Central memory CD8-positive, alpha-beta T cell (primary cell): Measurements from ENCODE around the gene WDR46.

Experiments
- ATAC-seq: fragments of 150-1000 bp; cut with Tn5 transposase; replicated peaks from 2 replicates; pipeline ENCODE4 v1.10.0; 2022; ENCODE audit warnings: mild to moderate bottlenecking, moderate FRiP score, moderate number of reproducible peaks; ENCODE audit not compliant: poor library complexity, severe bottlenecking; ENCODE audit errors: extremely low read depth
- DNase-seq, 2 donors: peaks; one replicate each; pipeline ENCODE4 v3.0.0; 2021; ENCODE audit warnings: low spot score in 2 of 2
- H3K27ac Mint-ChIP-seq: one replicate; pipeline ENCODE4 v1.8.0; 2022; ENCODE audit warnings: low read depth, mild to moderate bottlenecking, moderate library complexity, mixed read lengths
- H3K27me3 Mint-ChIP-seq: one replicate; pipeline ENCODE4 v1.8.0; 2022; ENCODE audit warnings: mixed read lengths
- H3K36me3 Mint-ChIP-seq: one replicate; pipeline ENCODE4 v1.8.0; 2022; ENCODE audit warnings: mild to moderate bottlenecking, moderate library complexity, mixed read lengths; ENCODE audit not compliant: insufficient read depth
- H3K4me1 Mint-ChIP-seq: one replicate; pipeline ENCODE4 v1.8.0; 2022; ENCODE audit warnings: mixed read lengths
- H3K4me3 Mint-ChIP-seq: one replicate; pipeline ENCODE4 v1.8.0; 2022; ENCODE audit warnings: mild to moderate bottlenecking, moderate library complexity, mixed read lengths
- H3K9me3 Mint-ChIP-seq: one replicate; pipeline ENCODE4 v1.8.0; 2022; ENCODE audit warnings: mixed read lengths

Gene WDR46

DNA sequence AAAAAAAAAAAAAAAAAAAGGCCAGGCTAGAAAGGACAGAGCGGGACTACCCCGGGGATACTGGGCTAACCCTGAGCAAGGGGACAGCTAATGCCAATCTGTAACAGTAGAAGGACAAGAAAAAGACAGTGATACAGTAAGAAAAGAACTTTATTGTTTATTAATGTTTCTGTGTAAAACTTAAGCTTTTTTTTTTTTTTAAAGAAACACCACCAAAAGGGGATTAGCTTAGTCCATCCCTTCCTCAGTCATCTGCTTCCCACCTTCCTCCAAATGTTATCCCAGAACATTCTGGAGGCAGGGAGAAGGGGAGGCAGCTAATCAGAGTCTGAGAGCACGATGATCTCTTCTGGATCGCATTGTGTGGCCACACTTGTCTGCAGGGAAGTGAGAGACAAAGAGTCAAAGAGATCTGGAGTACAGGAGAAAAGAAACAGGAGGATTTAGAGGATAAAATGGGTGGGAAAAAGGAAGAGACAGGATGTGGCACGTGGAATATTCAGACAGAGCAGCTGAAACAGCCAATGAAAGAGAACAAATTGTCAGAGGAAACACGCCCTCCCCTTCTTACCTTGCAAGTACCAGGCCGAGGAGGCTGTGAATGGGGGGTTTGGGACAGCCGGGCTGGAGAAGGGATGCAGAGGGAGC lies 29.5 kb upstream of the WDR46 start:
- no peak for DNase-seq
- H3K36me3 Mint-ChIP-seq: peaks cover 56% of the 10 kb centered on the region

DNA sequence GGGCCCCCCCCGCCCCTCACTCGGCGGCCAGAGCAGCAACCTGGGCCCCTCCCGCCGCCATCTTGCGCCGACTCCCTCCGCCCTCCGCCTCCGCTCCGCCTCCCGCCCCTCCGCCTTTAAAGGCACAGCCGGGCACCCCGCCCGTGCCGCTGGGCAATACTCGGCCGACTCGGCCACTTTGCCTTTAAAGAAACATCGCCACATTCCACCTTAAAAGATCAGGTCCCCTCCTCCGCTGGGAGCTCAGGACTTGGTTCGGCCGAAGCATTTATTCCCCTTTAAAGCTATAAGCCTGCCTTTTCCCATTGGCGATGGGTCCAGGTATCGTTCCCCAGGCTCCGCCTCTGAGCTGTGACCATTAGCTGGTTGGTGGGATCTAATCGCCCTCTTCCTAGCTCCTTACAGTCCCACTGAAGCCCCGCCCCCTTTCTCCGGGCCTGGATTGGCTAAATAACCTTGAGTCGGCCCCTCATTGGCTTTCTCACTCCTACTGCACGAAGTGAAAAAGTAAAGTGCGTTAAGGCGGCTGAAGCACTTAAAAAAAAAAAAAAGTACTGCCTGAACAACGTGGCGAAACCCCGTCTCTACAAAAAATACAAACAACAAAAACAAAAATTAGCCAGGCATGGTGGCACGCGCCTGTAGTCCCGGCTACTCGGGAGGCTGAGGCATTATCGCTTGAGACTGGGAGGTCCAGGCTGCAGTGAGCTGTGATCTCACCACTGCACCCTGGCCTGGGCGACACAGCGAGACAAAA lies 28.8 kb upstream of the WDR46 start, which contains the start of gene ZBTB22:
Gene ZBTB22 (minus strand): TSS at position 76 of the 757 bp plus-strand sequence. CDS start 828 bp downstream, outside the sequence.
- H3K27me3 Mint-ChIP-seq: no peaks in the 10 kb centered on the region
- peak within 1 kb of the TSS; percentile 95 for H3K4me3 Mint-ChIP-seq
- H3K36me3 Mint-ChIP-seq: peaks cover 55% of the 10 kb centered on the region
- no peaks in the 10 kb centered on the region for H3K9me3 Mint-ChIP-seq
- peak within 1 kb of the TSS; percentile 100 for H3K27ac Mint-ChIP-seq
- DNase-seq (peak; percentile 89 to 94), ATAC-seq (peak; percentile 50)
- H3K4me1 Mint-ChIP-seq: peaks cover 82% of the 10 kb centered on the region

More for the DNA sequence above, 29.5 kb upstream of the WDR46 start:
- Mint-ChIP-seq H3K4me3 (peak overlapping the region; percentile 95), H3K4me1 (peaks cover 85% of the 10 kb centered on the region), H3K27ac (peak overlapping the region; percentile 96), H3K27me3 (no peaks in the 10 kb centered on the region), H3K9me3 (no peaks in the 10 kb centered on the region)
- no peak for ATAC-seq

DNA sequence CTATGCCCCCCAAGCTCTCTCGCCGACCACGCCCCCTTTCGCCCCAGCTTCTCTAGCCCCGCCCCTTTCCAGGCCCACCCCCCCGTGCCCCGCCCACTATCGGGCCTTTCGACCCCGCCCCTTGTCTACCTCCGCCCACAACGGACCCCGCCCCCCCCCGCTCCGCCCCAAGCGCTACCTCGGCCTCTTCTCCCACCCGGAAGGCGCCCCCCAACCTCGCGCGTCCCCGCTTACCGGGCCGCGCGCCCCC lies 28.3 kb upstream of the WDR46 start:
- DNase-seq (no peak), ATAC-seq (no peak)
- no peaks in the 10 kb centered on the region for H3K27me3 Mint-ChIP-seq
- H3K27ac Mint-ChIP-seq: peak overlapping the region; percentile 96
- no peaks in the 10 kb centered on the region for H3K9me3 Mint-ChIP-seq
- H3K4me3 Mint-ChIP-seq: peak overlapping the region; percentile 95
- H3K4me1 Mint-ChIP-seq: peaks cover 83% of the 10 kb centered on the region
- H3K36me3 Mint-ChIP-seq: peaks cover 56% of the 10 kb centered on the region

DNA sequence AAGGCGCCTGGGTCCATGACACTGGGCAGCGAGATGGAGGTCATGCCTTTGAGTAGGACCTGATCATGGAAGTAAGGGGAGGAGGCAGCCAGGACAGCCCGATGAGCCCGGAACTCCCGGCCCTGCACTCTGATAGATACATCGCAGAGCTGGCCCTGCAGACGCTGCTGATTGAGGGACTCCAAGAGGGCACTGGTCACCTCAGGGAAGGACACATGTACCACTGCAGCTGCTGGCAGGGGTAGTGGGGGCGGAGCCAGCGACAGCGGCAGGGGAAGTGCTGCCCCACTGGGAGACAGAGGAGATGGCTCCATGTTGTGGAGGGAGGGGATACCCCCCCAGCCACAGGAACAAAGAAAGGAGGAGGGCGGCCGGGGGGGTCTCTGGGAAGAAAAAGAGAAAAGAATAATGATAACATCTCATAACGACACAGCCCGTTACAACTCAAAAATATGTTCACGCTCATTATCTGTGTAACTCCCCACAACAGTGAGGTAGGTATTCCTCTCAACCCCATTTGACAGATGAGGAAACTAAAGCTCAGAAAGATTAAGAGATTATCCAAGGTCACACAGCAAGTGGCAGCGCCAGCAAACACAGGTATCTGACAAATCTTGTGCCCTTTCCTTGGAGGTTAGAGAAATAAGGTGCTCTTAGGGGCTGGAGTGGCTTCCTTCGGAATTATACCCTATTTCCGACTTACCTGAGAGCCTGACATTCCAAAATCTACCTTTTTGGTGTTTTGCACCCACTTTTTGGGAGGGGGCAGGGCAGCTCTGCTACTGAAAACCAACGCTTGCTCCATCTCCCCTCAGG lies 27.8 kb upstream of the WDR46 start:
- Mint-ChIP-seq H3K36me3 (peaks cover 56% of the 10 kb centered on the region), H3K4me1 (peaks cover 83% of the 10 kb centered on the region), H3K27ac (peak overlapping the region; percentile 100), H3K9me3 (no peaks in the 10 kb centered on the region), H3K27me3 (no peaks in the 10 kb centered on the region), H3K4me3 (peak overlapping the region; percentile 95)
- ATAC-seq: no peak
- no peak for DNase-seq

DNA sequence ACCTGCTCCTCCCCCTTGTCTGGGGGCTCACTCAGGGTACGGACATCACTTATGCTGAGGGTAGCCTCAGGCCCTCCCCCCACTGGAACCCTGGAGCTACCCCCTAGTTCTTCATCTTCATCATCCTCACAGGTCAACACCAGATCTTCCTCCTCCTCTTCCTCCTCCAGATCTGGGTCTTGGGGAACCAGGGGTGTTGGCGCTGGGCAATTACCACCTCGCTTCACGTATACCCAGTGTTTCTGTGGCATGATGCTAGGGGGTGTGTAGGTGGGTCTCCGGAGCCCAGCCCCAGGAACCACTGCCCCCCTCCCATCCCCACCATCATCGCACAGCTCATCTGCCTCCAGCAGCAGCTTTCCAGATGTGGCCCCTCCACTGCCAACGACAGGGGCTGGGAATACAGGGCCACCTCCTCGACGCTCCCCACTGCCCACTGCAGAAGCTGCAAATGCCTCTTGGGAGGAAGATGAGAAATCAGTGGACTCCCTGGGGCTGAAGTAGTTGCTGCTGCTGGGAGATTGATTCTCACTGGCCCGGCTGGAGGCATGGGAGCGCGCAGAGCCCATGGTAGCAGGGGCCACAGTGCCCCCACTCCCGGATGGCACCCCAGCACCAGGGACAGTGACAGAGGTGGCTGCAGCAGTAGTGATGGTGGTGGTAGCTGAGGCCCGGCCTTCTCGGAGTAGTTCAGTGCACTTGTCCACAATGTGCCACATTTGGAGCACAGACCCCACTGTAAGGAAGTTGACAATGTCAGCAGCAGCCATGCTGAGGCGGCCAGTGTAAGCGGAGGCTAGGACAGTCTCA lies 27.0 kb upstream of the WDR46 start:
- peak overlapping the region; percentile 100 for H3K27ac Mint-ChIP-seq
- H3K4me1 Mint-ChIP-seq: peaks cover 78% of the 10 kb centered on the region
- ATAC-seq (no peak), DNase-seq (no peak)
- peaks cover 57% of the 10 kb centered on the region for H3K36me3 Mint-ChIP-seq
- no peaks in the 10 kb centered on the region for H3K27me3 Mint-ChIP-seq
- H3K9me3 Mint-ChIP-seq: no peaks in the 10 kb centered on the region
- peak overlapping the region; percentile 95 for H3K4me3 Mint-ChIP-seq

DNA sequence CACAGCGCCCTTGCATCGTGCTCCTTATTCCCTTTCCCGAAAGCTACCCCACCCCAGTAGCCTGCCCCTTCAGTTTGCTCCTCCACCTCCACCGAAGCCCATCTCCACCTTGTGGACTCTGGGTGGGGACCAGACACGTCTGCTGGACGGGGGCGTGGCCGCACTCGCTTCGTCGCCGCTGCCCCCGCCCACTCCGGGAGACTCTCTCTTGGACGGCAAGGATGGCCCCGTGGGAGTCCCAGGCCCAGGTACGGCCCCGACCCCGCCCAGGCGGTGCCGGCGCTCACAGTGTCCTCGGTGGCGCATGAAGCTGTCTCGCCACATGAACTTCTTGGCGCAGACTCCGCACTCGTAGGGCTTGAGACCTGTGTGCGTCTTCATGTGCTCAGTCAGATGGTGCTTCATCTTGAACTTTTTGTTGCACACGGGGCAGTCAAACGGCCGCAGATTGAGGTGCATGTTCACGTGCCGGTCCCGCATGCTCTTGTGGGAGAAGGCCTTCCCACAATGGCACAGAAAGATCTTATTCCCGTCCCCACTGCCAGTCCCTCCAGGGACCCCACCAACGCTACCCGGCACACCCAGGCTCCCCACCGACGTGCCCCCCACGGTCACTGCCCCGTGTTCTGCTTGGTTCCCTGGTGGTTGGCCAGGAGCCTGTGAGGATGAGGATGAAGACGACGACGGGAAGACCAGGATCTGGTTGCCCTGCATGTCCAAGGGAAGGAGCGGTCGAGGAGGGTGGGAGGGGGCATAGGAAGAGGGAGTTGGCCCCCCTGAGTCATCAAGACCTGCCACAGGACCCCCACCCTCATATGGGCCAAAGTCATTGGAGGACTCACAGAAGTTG lies 26.1 kb upstream of the WDR46 start:
- Mint-ChIP-seq H3K9me3 (no peaks in the 10 kb centered on the region), H3K27me3 (no peaks in the 10 kb centered on the region), H3K4me3 (peak overlapping the region; percentile 95), H3K27ac (peak overlapping the region; percentile 100), H3K4me1 (peaks cover 70% of the 10 kb centered on the region), H3K36me3 (peaks cover 58% of the 10 kb centered on the region)
- ATAC-seq: no peak
- no peak for DNase-seq

DNA sequence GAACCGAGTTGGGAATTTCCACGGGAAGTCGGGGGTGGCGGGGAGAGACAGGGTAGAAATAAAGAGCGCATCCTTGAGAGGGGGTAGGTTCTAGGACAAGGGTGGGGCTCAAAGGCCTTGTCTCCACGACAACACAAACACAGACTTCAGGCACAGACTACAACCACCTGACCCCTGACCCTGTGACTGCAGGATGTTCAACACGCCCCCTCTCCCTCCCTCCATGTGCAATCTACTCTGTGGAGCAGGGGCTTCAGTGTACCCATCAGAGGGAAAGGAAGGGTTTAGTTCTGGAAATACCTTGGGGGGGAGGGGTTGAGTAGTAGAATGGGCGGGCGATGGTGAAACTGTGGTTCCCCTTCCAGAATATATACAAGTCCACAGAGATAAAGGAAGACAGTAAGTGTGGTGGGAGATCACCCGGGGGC lies 25.5 kb upstream of the WDR46 start:
- peak overlapping the region; percentile 95 for H3K4me3 Mint-ChIP-seq
- H3K27me3 Mint-ChIP-seq: no peaks in the 10 kb centered on the region
- H3K9me3 Mint-ChIP-seq: no peaks in the 10 kb centered on the region
- ATAC-seq (peak; percentile 52), DNase-seq (peak; percentile 43 to 66)
- H3K27ac Mint-ChIP-seq: peak overlapping the region; percentile 100
- peaks cover 62% of the 10 kb centered on the region for H3K36me3 Mint-ChIP-seq
- H3K4me1 Mint-ChIP-seq: peaks cover 63% of the 10 kb centered on the region

DNA sequence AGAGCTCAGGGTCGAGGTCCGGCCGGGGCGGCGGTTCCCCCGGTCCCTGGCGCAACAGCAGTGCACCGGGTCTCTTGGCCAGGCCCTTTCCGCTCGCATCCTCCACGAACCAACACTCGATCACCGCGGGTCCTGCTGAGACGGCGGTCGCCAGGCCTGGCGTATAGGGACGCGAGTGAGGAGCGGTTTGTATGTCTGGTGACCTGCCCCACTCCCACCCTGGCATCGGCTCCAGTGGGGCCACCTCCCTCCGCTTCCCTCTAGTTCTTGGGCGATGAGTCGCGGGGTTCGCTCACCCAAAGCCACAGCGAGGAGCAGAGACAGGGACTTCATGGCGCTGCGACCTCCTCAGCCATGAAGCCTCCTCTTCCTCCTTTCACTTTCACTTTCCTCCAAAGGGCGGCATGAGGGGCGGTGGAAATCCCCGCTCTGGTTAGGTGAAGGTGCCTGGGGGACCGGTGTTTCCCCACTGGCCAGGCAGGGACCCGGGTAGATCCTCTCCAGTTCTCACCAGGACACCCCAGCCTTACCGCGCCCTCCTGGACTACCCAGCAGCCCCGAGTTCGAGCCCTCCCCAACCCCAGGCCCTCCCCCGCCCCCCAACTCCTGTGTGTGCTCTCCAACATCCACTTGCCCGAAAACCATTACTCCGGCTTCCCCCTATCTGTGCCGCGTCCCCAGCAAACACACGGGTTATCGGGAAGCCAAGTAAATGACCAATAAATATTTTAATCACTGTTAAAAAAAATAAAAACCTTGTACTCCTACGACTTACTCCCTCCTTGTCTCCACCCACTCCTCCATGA lies 24.9 kb upstream of the WDR46 start, which contains the start of gene TAPBP:
Gene TAPBP (minus strand): TSS at position 370 of the 806 bp plus-strand sequence. CDS start 37 bp downstream, at position 333.
- Mint-ChIP-seq H3K4me3 (peak within 1 kb of the TSS; percentile 95), H3K36me3 (peaks cover 61% of the 10 kb centered on the region), H3K9me3 (no peaks in the 10 kb centered on the region), H3K27ac (peak within 1 kb of the TSS; percentile 100), H3K27me3 (no peaks in the 10 kb centered on the region), H3K4me1 (peaks cover 57% of the 10 kb centered on the region)
- DNase-seq: peak; percentile 68 to 87
- ATAC-seq: peak; percentile 71

DNA sequence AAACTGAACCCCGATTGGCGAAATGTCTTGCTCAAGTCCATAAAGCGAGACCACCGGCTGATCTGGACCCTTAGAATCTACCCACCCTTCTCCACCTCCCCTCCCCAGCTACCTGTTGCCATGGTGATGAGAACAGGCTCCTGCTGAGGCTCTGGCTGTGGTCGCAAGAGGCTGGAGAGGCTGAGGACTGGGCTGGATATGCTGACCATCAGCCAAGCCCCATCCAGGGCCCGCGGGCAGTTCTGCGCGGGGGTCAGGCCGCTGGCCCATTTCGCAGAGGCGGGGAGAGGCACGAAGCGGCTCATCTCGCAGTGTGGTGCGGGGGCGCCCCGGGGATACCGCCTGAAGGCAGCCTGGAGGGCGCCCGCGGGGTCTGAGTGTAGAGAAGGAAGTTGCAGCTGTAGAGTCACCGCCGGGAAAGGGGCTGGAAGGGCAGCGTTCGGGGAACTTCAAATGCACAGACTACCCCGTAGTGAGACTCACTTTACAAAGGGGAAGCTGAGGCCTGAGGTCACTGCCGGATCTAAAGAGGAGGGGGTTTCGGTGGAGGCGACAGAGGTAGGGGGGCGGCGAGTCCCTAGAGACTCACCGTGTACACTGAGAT lies 24.2 kb upstream of the WDR46 start:
- DNase-seq: no peak
- peak overlapping the region; percentile 100 for H3K27ac Mint-ChIP-seq

DNA sequence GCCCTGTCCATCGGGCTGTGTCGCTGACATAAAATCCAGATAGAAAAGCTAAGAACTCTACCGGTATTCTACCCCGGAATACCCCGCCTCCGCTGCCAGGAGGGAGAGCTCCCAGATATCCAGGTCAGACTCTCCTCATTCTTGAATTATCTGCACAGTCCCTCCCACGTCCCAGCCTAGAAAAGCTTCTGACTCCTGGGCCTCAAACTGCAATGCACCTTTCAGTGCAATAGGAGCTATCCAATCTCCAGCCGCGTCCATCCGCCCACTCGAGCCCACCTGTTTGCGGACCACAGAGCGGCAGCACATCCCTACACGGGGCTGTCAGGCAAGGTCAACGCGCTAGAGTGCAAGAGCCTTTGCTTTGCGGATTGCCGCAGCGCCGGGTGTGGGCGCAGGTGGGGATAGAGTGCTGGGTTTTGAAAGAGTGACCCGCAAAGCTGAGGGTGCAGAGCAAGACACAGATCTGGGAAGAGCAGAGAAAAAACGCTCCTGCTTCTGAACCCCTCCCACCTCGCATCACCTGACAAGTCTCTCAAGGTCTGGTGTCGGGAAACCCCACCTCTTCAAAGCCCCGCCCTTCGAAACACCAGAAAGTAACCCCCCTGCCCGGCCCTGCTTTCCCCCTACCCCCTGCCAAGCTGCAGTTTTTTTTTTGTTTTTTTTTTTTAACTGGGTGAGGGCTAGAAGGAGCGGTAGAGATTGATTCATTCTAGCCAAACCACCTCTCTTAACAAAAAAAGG lies 23.5 kb upstream of the WDR46 start:
- Mint-ChIP-seq H3K27ac (peak overlapping the region; percentile 100), H3K27me3 (no peaks in the 10 kb centered on the region), H3K4me3 (peak overlapping the region; percentile 95), H3K4me1 (peaks cover 51% of the 10 kb centered on the region), H3K9me3 (no peaks in the 10 kb centered on the region), H3K36me3 (peaks cover 61% of the 10 kb centered on the region)
- ATAC-seq (peak; percentile 26), DNase-seq (peak; percentile 54 to 73)

More for the DNA sequence above, 24.2 kb upstream of the WDR46 start:
- Mint-ChIP-seq H3K9me3 (no peaks in the 10 kb centered on the region), H3K27me3 (no peaks in the 10 kb centered on the region), H3K4me1 (peaks cover 55% of the 10 kb centered on the region), H3K4me3 (peak overlapping the region; percentile 95), H3K36me3 (peaks cover 61% of the 10 kb centered on the region)
- ATAC-seq: no peak
